Esophagus muscularis mucosa (tissue), 4 donors: ENCODE results near the gene FGF8.

Source experiments
- EP300 ChIP-seq: sonication (generic); formaldehyde crosslinking; IDR thresholded peaks from one replicate; pipeline ENCODE4 v1.6.1; 2017; ENCODE audit warnings: antibody characterized with exemption
- POLR2A ChIP-seq: fragments of 450-650 bp; IDR thresholded peaks from one replicate; pipeline ENCODE4 v1.6.1; 2017; ENCODE audit warnings: antibody characterized with exemption, moderate library complexity, mild to moderate bottlenecking, low read depth
- POLR2AphosphoS5 ChIP-seq, 2 donors: sonication (generic); formaldehyde crosslinking; IDR thresholded peaks; one replicate each; pipeline ENCODE4 v1.6.1; 2017; ENCODE audit warnings: antibody characterized with exemption in 2 of 2
- TF ChIP-seq, protein P1 (sequence below), 3 experiments: fragments of 200-600 bp in 2 of 3; fragments of 450-650 bp in 1 of 3; sonication (generic) in 2 of 3; IDR thresholded peaks; one replicate each; pipeline ENCODE4 v1.5.1; 2017 to 2019; ENCODE audit warnings: antibody characterized with exemption in 3 of 3, mild to moderate bottlenecking in 2 of 3, moderate library complexity in 1 of 3

DNA sequence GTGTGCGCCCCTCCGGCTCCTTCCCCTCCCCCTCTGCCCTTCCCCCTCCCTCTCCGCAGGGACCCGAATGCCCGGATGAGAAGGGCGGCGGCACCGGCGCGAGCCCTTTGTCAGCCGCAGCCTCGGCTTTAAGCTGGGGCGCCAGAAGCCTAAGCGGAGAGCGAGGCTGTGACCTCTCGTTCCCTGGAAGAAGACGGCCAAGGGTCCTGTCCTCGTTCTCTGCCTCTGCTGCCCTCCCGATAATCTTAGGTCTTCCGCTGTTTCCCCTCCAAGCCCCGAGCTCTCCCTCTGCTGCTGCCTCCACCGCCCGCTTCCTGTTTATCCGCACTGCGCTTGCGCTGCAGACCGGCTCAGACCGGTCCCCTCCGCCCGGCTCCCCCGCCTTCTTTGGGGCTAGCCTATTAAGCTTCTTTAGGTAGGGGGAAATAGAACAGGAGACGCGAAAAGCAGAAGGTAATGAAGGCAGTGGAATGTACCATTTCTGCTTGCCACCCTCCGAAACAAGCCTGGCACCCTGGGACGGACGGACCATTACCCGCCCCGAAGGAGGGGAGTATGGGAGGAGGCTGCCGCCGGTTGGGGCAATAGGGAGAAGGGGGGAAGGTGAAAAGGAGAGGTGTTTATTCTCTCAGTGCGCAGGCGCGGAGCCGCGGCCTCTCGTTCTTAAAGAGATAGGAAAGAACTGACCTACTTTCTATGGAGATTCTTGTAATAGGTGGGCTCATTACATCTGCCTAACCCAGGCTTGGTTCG, 42.4 kb upstream of the FGF8 start, which contains the start of gene OGA:
- TF ChIP-seq EP300 = no peak
- peak; percentile 99 to 100 for TF ChIP-seq POLR2AphosphoS5 (IDR thresholded peaks at IDR 0.05)
- TF ChIP-seq, protein P1, sequence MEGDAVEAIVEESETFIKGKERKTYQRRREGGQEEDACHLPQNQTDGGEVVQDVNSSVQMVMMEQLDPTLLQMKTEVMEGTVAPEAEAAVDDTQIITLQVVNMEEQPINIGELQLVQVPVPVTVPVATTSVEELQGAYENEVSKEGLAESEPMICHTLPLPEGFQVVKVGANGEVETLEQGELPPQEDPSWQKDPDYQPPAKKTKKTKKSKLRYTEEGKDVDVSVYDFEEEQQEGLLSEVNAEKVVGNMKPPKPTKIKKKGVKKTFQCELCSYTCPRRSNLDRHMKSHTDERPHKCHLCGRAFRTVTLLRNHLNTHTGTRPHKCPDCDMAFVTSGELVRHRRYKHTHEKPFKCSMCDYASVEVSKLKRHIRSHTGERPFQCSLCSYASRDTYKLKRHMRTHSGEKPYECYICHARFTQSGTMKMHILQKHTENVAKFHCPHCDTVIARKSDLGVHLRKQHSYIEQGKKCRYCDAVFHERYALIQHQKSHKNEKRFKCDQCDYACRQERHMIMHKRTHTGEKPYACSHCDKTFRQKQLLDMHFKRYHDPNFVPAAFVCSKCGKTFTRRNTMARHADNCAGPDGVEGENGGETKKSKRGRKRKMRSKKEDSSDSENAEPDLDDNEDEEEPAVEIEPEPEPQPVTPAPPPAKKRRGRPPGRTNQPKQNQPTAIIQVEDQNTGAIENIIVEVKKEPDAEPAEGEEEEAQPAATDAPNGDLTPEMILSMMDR (IDR thresholded peaks at IDR 0.05) = peak in 1 of 3 experiments; percentile 32
- peak; percentile 99 for TF ChIP-seq POLR2A
